Nucleus accumbens (tissue), 56 donors: ENCODE data around the gene IBA57.
A peak's percentile ranks its signal among the peaks of the same experiment; 100 is the strongest.
"Not testable (repeated sequence)": the region's sequence is repeated elsewhere in the genome, so short reads cannot be mapped to it uniquely, and the experiment has no call there.

Experiments used
- DNase-seq, 56 donors: peaks; one replicate each; lab custom pipeline; 2025; lab: John Stamatoyannopoulos, UW

IBA57 gene

GRCh38 chr1:228168563-228169270 is 3.1 kb downstream of the IBA57 start:
- no peak for DNase-seq

GRCh38 chr1:228169345-228169744 is 3.7 kb downstream of the IBA57 start:
- DNase-seq: no peak

- DNase-seq: no peak
Measured at GRCh38 chr1:228170666-228171065, 5.1 kb downstream of the IBA57 start.

- DNase-seq: no peak
Measured at GRCh38 chr1:228171221-228171891, 5.8 kb downstream of the IBA57 start.

- no peak for DNase-seq
Measured at GRCh38 chr1:228172591-228173527, 7.3 kb downstream of the IBA57 start.

GRCh38 chr1:228173528-228174481 is 8.2 kb downstream of the IBA57 start:
- not testable (repeated sequence) for DNase-seq

- DNase-seq: no peak
Measured at GRCh38 chr1:228174482-228175315, 9.1 kb downstream of the IBA57 start.

- no peak for DNase-seq
Measured at GRCh38 chr1:228175316-228176023, 9.9 kb downstream of the IBA57 start.

- DNase-seq: no peak
Measured at GRCh38 chr1:228176024-228176395, 10.4 kb downstream of the IBA57 start.

GRCh38 chr1:228176461-228177182 is 11.0 kb downstream of the IBA57 start:
- DNase-seq: peak in 6 of 56 donors; percentile 7 to 48 (median 20)

GRCh38 chr1:228177183-228177475 is 11.5 kb downstream of the IBA57 start:
- DNase-seq: no peak

GRCh38 chr1:228177721-228178710 is 12.4 kb downstream of the IBA57 start:
- DNase-seq: no peak

GRCh38 chr1:228178737-228179684 is 13.4 kb downstream of the IBA57 start:
- DNase-seq: no peak

- no peak for DNase-seq
Measured at GRCh38 chr1:228180271-228180958, 14.8 kb downstream of the IBA57 start.
